Thoracic aorta (tissue), 2 donors: ENCODE data around the gene SPATA3. TPM values are rescaled to one million over a fixed set of nuclear protein-coding genes. Genes with fewer than 3 reads are reported as not detected.

Experiments used
- ATAC-seq: fragments of 150-250 bp; one replicate; pipeline ENCODE4 v1.8.0; 2017; ENCODE audit warnings: low read depth; ENCODE audit not compliant: insufficient number of reproducible peaks, low FRiP score
- DNase-seq: peaks from one replicate; pipeline ENCODE4 v3.0.0-alpha.2; 2020; ENCODE audit warnings: low spot score
- H3K27ac ChIP-seq, 2 donors: fragments of 200-600 bp; sonication (generic); 1 replicate in 1 of 2; 2 replicates in 1 of 2; pipeline ENCODE4 v1.5.1; 2016; ENCODE audit warnings: mild to moderate bottlenecking in 2 of 2, moderate library complexity in 2 of 2
- H3K27me3 ChIP-seq: fragments of 200-600 bp; sonication (generic); replicated peaks from 2 replicates; pipeline ENCODE4 v1.6.0; 2016; ENCODE audit warnings: mild to moderate bottlenecking; ENCODE audit not compliant: insufficient read depth
- H3K36me3 ChIP-seq: fragments of 200-600 bp; sonication (generic); one replicate; pipeline ENCODE4 v1.5.1; 2016
- H3K4me1 ChIP-seq, 2 donors: fragments of 200-600 bp; sonication (generic); 1 replicate in 1 of 2; 2 replicates in 1 of 2; pipeline versions ENCODE4 v1.5.1 to v1.6.0; 2016; ENCODE audit warnings: low read depth in 2 of 2, mild to moderate bottlenecking in 1 of 2; ENCODE audit not compliant: control insufficient read depth in 1 of 2
- H3K4me3 ChIP-seq: fragments of 200-600 bp; sonication (generic); 2 replicates; pipeline ENCODE4 v1.5.1; 2016; ENCODE audit warnings: mild to moderate bottlenecking
- H3K9me3 ChIP-seq: fragments of 200-600 bp; sonication (generic); 2 replicates; pipeline ENCODE4 v1.5.1; 2016
- CTCF ChIP-seq: fragments of 200-600 bp; sonication (generic); IDR thresholded peaks from one replicate; pipeline ENCODE4 v1.5.1; 2019; ENCODE audit warnings: antibody characterized with exemption
- total RNA-seq, 2 donors: library from RNA; depleted of rRNA; stranded (reverse); fragments of >200 nt; gene quantifications; one replicate each; pipeline versions ENCODE4 v1.1.0 to v1.2.3, GENCODE V29; 2016

SPATA3 gene
- total RNA-seq, 2 donors from 2014 or later = not detected

GRCh38 chr2:231034291-231034882, 38.5 kb downstream of the SPATA3 start:
- DNase-seq = no peak
- H3K36me3 ChIP-seq = no peaks in the 10 kb centered on the region
- no peak overlapping the region for H3K27ac ChIP-seq
- H3K4me1 ChIP-seq = no peaks in the 10 kb centered on the region
- no peak for ATAC-seq
- H3K9me3 ChIP-seq = no peaks in the 10 kb centered on the region
- TF ChIP-seq CTCF = no peak
- peaks cover 10% of the 10 kb centered on the region for H3K27me3 ChIP-seq
- no peak overlapping the region for H3K4me3 ChIP-seq

- ATAC-seq (no peak), DNase-seq (no peak)
- Histone ChIP-seq H3K9me3 (no peaks in the 10 kb centered on the region), H3K36me3 (no peaks in the 10 kb centered on the region), H3K27me3 (peaks cover 10% of the 10 kb centered on the region), H3K4me1 (no peaks in the 10 kb centered on the region), H3K4me3 (no peak overlapping the region), H3K27ac (no peak overlapping the region)
- TF ChIP-seq CTCF = no peak
These were observed 40.2 kb downstream of the SPATA3 start for GRCh38 chr2:231036131-231036530.

- Histone ChIP-seq H3K27ac (no peak overlapping the region), H3K9me3 (no peaks in the 10 kb centered on the region), H3K36me3 (no peaks in the 10 kb centered on the region), H3K27me3 (peaks cover 10% of the 10 kb centered on the region), H3K4me1 (no peaks in the 10 kb centered on the region), H3K4me3 (no peak overlapping the region)
- TF ChIP-seq CTCF = no peak
- no peak for ATAC-seq
- DNase-seq = no peak
These were observed 40.7 kb downstream of the SPATA3 start for GRCh38 chr2:231036578-231037106.

- Histone ChIP-seq H3K36me3 (no peaks in the 10 kb centered on the region), H3K27me3 (peaks cover 10% of the 10 kb centered on the region), H3K4me1 (no peaks in the 10 kb centered on the region), H3K9me3 (no peaks in the 10 kb centered on the region), H3K27ac (no peak within 1 kb of the TSS), H3K4me3 (peak within 1 kb of the TSS; percentile 48)
- no peak for TF ChIP-seq CTCF
- DNase-seq (no peak), ATAC-seq (no peak)
These were observed 41.3 kb downstream of the SPATA3 start, which contains the start of gene C2orf72 for GRCh38 chr2:231037202-231037730. C2orf72 (plus strand) TSS chr2:231037523; CDS start chr2:231037566, 43 bp downstream.

- Histone ChIP-seq H3K36me3 (no peaks in the 10 kb centered on the region), H3K4me3 (peak overlapping the region; percentile 48), H3K9me3 (no peaks in the 10 kb centered on the region), H3K27me3 (peaks cover 10% of the 10 kb centered on the region), H3K4me1 (no peaks in the 10 kb centered on the region), H3K27ac (no peak overlapping the region)
- DNase-seq = no peak
- no peak for ATAC-seq
- TF ChIP-seq CTCF = no peak
These were observed 42.0 kb downstream of the SPATA3 start for GRCh38 chr2:231037731-231038482.
